OCI-LY7 (cell line): ENCODE results near the gene GATA2.

Experiments
- CTCF ChIP-seq: fragments of 200-600 bp; sonication (generic); conservative IDR thresholded peaks from 2 replicates; pipeline ENCODE4 v1.5.1; 2014; ENCODE audit warnings: mild to moderate bottlenecking, antibody characterized with exemption, low read length, moderate library complexity, mixed read lengths
- EZH2phosphoT487 ChIP-seq: fragments of 200-600 bp; sonication (generic); IDR thresholded peaks from 2 replicates; pipeline ENCODE4 v1.6.1; 2018; ENCODE audit warnings: low read depth, borderline replicate concordance, mild to moderate bottlenecking, mixed run types, antibody characterized with exemption, low read length, moderate library complexity, mixed read lengths

GRCh38 chr3:128462341-128462910 is 30.6 kb downstream of the GATA2 start:
- no peak for TF ChIP-seq CTCF
- TF ChIP-seq EZH2phosphoT487, result no peak
